Osteocyte (in vitro differentiated cells): ENCODE results near the gene CIAO3. TPM values are rescaled to one million over a fixed set of nuclear protein-coding genes. Genes with fewer than 3 reads are reported as not detected.
A peak's percentile ranks its signal among the peaks of the same experiment; 100 is the strongest.

ENCODE experiments used
- DNase-seq: peaks from one replicate; pipeline ENCODE4 v3.0.0; 2021; ENCODE audit warnings: mixed read lengths; ENCODE audit not compliant: unreplicated experiment; ENCODE audit errors: extremely low spot score
- H3K27ac Mint-ChIP-seq: one replicate; pipeline ENCODE4 v1.8.0; 2021; ENCODE audit warnings: mild to moderate bottlenecking, mixed read lengths; ENCODE audit not compliant: unreplicated experiment
- H3K27me3 Mint-ChIP-seq: one replicate; pipeline ENCODE4 v1.8.0; 2021; ENCODE audit warnings: mixed read lengths; ENCODE audit not compliant: unreplicated experiment
- H3K36me3 Mint-ChIP-seq: one replicate; pipeline ENCODE4 v1.8.0; 2021; ENCODE audit warnings: mixed read lengths; ENCODE audit not compliant: unreplicated experiment
- H3K4me1 Mint-ChIP-seq: one replicate; pipeline ENCODE4 v1.8.0; 2021; ENCODE audit warnings: mixed read lengths; ENCODE audit not compliant: unreplicated experiment
- H3K4me3 Mint-ChIP-seq: one replicate; pipeline ENCODE4 v1.8.0; 2021; ENCODE audit warnings: mild to moderate bottlenecking, moderate library complexity, mixed read lengths; ENCODE audit not compliant: unreplicated experiment
- H3K9me3 Mint-ChIP-seq: one replicate; pipeline ENCODE4 v1.8.0; 2021; ENCODE audit warnings: mixed read lengths; ENCODE audit not compliant: unreplicated experiment
- CTCF ChIP-seq: fragments of 200-600 bp; sonication (generic); IDR thresholded peaks from 2 replicates; pipeline ENCODE4 v1.5.0; 2021; ENCODE audit warnings: antibody characterized with exemption, mild to moderate bottlenecking, moderate library complexity
- total RNA-seq: library from RNA; stranded (reverse); gene quantifications from 2 replicates; pipeline ENCODE4 v1.2.1, GENCODE V29; 2021

Gene CIAO3
- total RNA-seq, 1 donor from 2014 or later: 31.4 TPM

GRCh38 chr16:720990-721764 is 19.6 kb downstream of the CIAO3 start, which contains the start of gene ANTKMT:
TSS of gene ANTKMT (plus strand) at chr16:721146. CDS start at chr16:721275, 129 bp downstream.
- DNase-seq: peak; percentile 92
- H3K4me1 Mint-ChIP-seq: peaks cover 18% of the 10 kb centered on the region
- no peaks in the 10 kb centered on the region for H3K27me3 Mint-ChIP-seq
- no peaks in the 10 kb centered on the region for H3K36me3 Mint-ChIP-seq
- peak within 1 kb of the TSS; percentile 79 for H3K4me3 Mint-ChIP-seq
- peak within 1 kb of the TSS; percentile 75 for H3K27ac Mint-ChIP-seq
- peak; percentile 7 for TF ChIP-seq CTCF
- H3K9me3 Mint-ChIP-seq: no peaks in the 10 kb centered on the region

- TF ChIP-seq CTCF: no peak
- peaks cover 22% of the 10 kb centered on the region for H3K4me1 Mint-ChIP-seq
- H3K4me3 Mint-ChIP-seq: peak overlapping the region; percentile 79
- H3K9me3 Mint-ChIP-seq: no peaks in the 10 kb centered on the region
- H3K27me3 Mint-ChIP-seq: no peaks in the 10 kb centered on the region
- no peak for DNase-seq
- H3K36me3 Mint-ChIP-seq: no peaks in the 10 kb centered on the region
- peak overlapping the region; percentile 75 for H3K27ac Mint-ChIP-seq
Measured at GRCh38 chr16:720447-720989, 20.3 kb downstream of the CIAO3 start.

- Mint-ChIP-seq H3K4me3 (peak overlapping the region; percentile 79), H3K4me1 (peaks cover 22% of the 10 kb centered on the region), H3K36me3 (no peaks in the 10 kb centered on the region), H3K27ac (peak overlapping the region; percentile 75), H3K9me3 (no peaks in the 10 kb centered on the region), H3K27me3 (no peaks in the 10 kb centered on the region)
- peak; percentile 19 for TF ChIP-seq CTCF
- no peak for DNase-seq
Measured at GRCh38 chr16:719815-720446, 20.9 kb downstream of the CIAO3 start.

GRCh38 chr16:718922-719321 is 21.9 kb downstream of the CIAO3 start:
- no peaks in the 10 kb centered on the region for H3K36me3 Mint-ChIP-seq
- H3K4me1 Mint-ChIP-seq: peaks cover 27% of the 10 kb centered on the region
- no peaks in the 10 kb centered on the region for H3K27me3 Mint-ChIP-seq
- no peaks in the 10 kb centered on the region for H3K9me3 Mint-ChIP-seq
- H3K27ac Mint-ChIP-seq: no peak overlapping the region
- no peak overlapping the region for H3K4me3 Mint-ChIP-seq
- TF ChIP-seq CTCF: no peak
- no peak for DNase-seq

GRCh38 chr16:718389-718788 is 22.4 kb downstream of the CIAO3 start:
- TF ChIP-seq CTCF: no peak
- Mint-ChIP-seq H3K36me3 (no peaks in the 10 kb centered on the region), H3K27me3 (no peaks in the 10 kb centered on the region), H3K4me3 (no peak overlapping the region), H3K9me3 (no peaks in the 10 kb centered on the region), H3K27ac (no peak overlapping the region), H3K4me1 (peaks cover 30% of the 10 kb centered on the region)
- DNase-seq: no peak
